ENCODE measurements around the gene PALD1.

DNA sequence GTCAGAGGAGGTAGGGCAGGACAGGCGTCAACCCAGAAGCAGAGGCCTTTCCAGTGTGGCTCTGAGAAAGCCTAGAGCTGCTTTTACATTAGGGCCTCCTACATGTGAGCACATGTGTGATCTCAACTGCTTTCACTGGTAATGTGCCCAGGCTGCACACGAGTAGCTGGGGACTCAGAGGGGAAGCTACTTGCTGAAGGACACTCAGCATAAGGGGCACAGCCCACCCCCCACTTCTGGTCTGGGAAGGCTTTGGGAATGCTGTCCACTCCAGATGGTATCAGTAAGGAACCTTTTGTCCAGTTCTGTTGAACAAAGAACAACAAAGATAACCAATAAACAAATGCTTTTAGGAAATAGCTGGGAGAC, 105.1 kb downstream of the PALD1 start:
- TF ChIP-seq NFYB (CRISPR knock-in tag; IDR thresholded peaks at IDR 0.05) (no peak), CEBPZ (IDR thresholded peaks at IDR 0.05; ENCODE audit: low read length) (no peak), MEIS2 (CRISPR knock-in tag; IDR thresholded peaks at IDR 0.05) (no peak), GTF2F1 (IDR thresholded peaks at IDR 0.05; ENCODE audit: low read length) (no peak), FOXP1 (IDR thresholded peaks at IDR 0.05) (no peak), FOXP1 (CRISPR knock-in tag; IDR thresholded peaks at IDR 0.05) (no peak), STAT6 (CRISPR knock-in tag; IDR thresholded peaks at IDR 0.05; ENCODE audit: borderline replicate concordance) (no peak), ZFP37 (CRISPR knock-in tag; IDR thresholded peaks at IDR 0.05; ENCODE audit: borderline replicate concordance) (no peak), ASH2L (IDR thresholded peaks at IDR 0.05; ENCODE audit: insufficient read length, low read depth, low read length) (no peak), TAF1 (CRISPR knock-in tag; IDR thresholded peaks at IDR 0.05) (no peak)
- TF ChIP-seq, protein P1, sequence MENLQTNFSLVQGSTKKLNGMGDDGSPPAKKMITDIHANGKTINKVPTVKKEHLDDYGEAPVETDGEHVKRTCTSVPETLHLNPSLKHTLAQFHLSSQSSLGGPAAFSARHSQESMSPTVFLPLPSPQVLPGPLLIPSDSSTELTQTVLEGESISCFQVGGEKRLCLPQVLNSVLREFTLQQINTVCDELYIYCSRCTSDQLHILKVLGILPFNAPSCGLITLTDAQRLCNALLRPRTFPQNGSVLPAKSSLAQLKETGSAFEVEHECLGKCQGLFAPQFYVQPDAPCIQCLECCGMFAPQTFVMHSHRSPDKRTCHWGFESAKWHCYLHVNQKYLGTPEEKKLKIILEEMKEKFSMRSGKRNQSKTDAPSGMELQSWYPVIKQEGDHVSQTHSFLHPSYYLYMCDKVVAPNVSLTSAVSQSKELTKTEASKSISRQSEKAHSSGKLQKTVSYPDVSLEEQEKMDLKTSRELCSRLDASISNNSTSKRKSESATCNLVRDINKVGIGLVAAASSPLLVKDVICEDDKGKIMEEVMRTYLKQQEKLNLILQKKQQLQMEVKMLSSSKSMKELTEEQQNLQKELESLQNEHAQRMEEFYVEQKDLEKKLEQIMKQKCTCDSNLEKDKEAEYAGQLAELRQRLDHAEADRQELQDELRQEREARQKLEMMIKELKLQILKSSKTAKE (CRISPR knock-in tag; IDR thresholded peaks at IDR 0.05; ENCODE audit: borderline replicate concordance) = no peak

Data from HepG2 (cell line).